Measurements from ENCODE around the gene ADAM12.
"Not testable (repeated sequence)": the region's sequence is repeated elsewhere in the genome, so short reads cannot be mapped to it uniquely, and the experiment has no call there.

Gene ADAM12

DNA sequence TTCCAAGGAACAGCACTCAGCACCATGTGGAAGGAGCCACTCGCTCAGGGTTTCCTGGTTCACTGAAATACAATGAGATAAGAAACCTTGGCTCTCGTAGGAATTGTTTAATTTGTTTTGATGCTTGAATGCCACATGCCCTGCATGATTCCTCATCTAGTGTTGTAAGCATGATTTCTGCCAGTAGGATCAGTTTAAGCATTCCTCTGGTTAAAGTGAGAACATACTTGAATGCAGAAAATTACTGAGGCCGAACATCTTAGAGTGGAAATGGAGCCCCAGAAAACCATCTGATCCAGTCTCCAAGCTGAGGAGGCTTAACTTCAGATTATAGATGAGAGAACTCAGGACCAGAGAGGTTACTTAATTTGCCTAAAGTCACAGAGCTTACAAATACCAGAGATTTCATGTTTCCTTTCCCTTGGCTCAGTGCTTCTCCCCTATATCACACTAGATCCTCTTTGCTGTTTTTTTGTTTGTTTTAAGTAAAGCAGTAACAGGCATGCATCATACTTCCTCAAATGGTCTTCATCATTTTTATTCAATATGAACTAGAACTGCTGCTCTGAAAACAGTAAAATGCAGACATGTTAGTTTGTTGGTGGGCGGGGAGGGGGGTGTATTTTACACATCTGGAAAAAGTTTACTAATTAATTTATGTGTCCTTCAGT, 125.1 kb downstream of the ADAM12 start:
- no peak for DNase-seq (ENCODE audit: low read depth in 3 of 3, low spot score in 1 of 3)

- DNase-seq (ENCODE audit: low read depth in 3 of 3, low spot score in 1 of 3): no peak
Measured at GRCh38 chr10:126262233-126262838, 125.9 kb downstream of the ADAM12 start.

- no peak for DNase-seq (ENCODE audit: low read depth in 3 of 3, low spot score in 1 of 3)
Measured at GRCh38 chr10:126259760-126260479, 128.4 kb downstream of the ADAM12 start.

- no peak for DNase-seq (ENCODE audit: low read depth in 3 of 3, low spot score in 1 of 3)
Measured at GRCh38 chr10:126256864-126257263, 131.4 kb downstream of the ADAM12 start.

DNA sequence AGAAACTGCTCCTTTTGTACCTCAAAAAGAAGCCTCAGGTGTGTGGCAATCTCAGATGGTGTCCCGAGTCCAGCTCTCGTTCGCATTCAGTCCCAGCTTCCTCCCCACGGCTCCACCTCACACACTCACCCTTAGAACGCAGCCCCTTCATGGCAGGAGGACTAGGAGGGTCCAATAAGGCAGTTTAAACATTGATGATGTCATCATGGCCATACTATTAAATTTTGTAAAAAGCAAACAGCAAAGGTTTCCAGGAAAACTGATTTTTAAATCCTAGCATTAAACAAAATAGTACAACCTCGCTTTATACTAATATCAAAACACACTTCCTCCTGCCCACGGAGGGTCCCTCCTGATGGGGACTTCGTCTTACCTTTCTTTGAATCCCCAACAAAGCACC, 133.0 kb downstream of the ADAM12 start:
- no peak for DNase-seq (ENCODE audit: low read depth in 3 of 3, low spot score in 1 of 3)

GRCh38 chr10:126253611-126253998, 134.7 kb downstream of the ADAM12 start:
- DNase-seq (ENCODE audit: low read depth in 3 of 3, low spot score in 1 of 3): no peak

GRCh38 chr10:126252884-126253610, 135.2 kb downstream of the ADAM12 start:
- DNase-seq (ENCODE audit: low read depth in 3 of 3, low spot score in 1 of 3): no peak

DNA sequence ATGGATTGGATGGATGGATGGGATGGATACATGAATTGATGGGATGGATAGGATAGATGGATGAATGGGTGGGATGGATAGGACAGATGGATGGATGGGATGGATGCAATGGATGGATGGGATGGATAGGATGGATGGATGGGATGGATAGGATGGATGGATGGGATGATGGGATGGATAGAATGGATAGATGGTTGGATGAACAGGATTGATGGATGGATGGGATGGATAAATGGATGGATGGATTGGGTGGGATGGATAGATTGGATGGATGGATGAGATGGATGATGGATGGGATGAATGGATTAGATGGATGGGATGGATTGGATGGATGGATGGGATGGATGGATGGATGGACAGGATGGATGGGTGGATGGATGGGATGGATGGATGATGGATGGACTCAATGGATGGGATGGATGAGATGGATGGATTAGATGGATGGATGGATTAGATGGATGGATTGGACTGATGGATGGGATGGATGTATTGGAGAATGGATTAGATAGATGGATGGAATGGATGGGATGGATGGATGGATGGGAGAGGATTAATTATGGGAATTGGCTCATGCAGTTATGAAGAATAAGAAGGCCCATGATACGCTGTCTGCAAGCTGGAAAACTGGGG, 136.4 kb downstream of the ADAM12 start:
- no peak for DNase-seq (ENCODE audit: low read depth in 3 of 3, low spot score in 1 of 3)

DNA sequence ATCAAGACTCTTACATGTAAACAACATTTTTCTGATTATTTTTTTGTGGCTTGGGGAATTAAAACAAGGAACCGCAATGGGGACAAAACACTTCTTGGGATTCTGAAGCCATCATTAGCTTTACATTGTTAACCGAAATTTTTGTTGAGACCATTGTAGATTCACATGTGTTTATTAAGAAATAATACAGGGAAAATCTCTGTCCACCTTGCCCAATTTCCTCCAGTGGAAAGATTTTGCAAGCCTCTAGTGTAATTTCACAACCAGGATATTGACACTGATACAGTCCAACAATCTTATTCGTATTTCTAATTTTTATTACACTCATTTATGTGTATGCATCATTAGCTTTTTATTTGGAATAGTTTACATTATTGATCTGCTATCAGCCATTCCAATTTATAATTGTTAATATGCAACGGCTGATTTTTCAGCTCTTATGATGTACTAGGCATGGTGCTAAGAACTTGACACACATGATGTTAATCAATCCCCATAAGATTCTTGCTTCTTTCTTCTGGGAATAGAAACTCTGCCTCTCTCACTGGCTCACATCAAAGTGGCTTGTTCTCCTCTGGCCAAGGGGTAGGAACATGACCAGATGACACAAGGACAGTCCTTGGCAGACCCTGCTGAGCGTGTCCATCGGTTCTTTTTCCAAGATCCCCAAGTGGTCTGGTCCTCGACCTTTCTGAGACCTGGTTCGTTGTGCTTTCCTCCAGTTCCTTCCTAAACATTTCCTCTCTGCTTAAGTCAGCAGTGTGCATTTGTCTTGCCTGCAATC, 137.6 kb downstream of the ADAM12 start:
- no peak for DNase-seq (ENCODE audit: low read depth in 3 of 3, low spot score in 1 of 3)

DNA sequence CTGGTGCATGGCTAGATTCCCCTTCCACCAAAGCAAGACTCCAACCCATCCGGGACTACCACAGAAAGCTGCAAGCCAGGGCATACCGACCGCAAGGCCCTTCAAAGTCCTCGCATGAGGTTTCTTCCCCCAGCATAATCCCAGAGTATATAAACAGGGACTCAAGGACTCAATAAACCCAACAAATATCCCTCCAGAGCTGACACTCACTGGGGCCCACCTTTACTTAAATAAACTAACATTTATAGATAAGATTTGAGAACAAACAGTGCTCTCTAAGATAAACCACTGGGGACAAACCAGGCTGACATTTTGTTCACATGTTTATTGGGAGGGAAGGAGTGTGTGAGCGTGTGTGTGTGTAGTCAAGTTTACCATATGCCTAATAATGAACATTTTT, 138.2 kb downstream of the ADAM12 start:
- DNase-seq (ENCODE audit: low read depth in 3 of 3, low spot score in 1 of 3): no peak

GRCh38 chr10:126247446-126247975, 140.8 kb downstream of the ADAM12 start:
- no peak for DNase-seq (ENCODE audit: low read depth in 3 of 3, low spot score in 1 of 3)

DNA sequence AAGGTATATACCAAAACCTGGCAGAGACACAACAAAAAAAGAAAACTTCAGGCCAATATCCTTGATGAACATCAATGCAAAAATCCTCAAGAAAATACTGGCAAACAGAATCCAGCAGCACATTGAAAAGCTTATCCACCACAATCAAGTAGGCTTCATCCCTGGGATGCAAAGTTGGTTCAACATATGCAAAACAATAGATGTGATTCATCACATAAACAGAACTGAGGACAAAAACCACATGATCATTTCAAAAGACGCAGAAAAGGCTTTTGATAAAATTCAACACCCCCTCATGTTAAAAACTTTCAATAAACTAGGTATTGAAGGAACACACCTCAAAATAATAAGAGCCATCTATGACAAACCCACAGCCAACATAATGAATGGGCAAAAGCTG, 141.9 kb downstream of the ADAM12 start:
- DNase-seq (ENCODE audit: low read depth in 3 of 3, low spot score in 1 of 3): not testable (repeated sequence)

DNA sequence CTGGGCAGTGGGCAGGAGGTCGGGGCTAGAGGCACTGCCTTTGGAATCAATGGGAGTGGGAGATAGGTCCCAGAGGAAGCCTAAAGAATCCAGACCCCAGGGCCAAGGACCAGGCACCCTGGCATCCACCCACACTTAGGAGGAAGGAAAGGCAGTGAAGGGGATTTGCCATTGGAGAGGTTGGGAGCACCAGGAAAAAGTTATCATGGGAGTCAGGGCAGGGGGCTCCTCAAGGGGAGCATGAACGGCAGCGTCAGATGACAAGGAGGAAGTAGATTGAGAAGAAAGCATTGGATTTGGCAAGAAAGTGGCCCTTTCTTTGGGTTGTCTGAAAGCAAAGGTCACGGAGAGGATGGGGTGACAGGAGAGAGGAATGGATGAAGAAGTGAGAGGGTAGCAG, 142.8 kb downstream of the ADAM12 start:
- DNase-seq (ENCODE audit: low read depth in 3 of 3, low spot score in 1 of 3): no peak

DNA sequence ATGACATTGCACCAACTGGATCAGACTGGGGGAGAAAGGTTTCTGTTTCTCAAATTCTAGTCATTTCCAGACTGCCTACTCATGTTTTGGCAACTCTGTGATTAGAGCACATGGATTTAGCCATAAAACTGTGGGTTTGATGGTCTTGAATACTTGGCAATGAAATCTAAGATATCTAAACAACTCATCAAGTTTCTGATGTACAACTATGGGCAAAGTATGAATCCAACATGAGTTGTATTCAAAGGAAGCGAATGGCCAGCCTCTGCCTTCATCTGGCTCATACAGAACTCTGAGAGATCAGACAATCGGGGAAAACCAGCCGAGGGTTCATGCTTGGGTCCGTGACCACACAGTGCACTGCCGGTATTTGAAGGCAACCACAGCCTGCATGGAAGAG, 144.3 kb downstream of the ADAM12 start:
- DNase-seq (ENCODE audit: low read depth in 3 of 3, low spot score in 1 of 3): no peak

DNA sequence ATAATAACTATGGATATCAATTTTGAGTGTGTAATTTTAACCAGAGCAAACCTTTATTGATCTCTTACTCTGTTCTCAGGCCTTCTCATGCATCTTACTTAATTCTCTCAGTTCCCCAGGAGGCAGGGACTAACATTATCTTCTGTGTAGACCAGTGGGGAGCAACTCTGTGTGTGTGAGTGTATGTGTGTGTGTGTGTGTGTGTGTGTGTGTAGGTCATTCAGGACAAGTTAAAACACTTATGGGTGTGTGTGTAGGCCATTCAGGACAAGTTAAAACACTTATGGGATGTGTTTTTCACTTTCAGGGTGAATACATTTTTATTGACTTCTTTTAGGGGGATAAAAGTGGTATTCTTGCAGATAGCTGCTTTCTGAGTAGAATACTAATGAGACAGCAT, 145.0 kb downstream of the ADAM12 start:
- no peak for DNase-seq (ENCODE audit: low read depth in 3 of 3, low spot score in 1 of 3)

DNA sequence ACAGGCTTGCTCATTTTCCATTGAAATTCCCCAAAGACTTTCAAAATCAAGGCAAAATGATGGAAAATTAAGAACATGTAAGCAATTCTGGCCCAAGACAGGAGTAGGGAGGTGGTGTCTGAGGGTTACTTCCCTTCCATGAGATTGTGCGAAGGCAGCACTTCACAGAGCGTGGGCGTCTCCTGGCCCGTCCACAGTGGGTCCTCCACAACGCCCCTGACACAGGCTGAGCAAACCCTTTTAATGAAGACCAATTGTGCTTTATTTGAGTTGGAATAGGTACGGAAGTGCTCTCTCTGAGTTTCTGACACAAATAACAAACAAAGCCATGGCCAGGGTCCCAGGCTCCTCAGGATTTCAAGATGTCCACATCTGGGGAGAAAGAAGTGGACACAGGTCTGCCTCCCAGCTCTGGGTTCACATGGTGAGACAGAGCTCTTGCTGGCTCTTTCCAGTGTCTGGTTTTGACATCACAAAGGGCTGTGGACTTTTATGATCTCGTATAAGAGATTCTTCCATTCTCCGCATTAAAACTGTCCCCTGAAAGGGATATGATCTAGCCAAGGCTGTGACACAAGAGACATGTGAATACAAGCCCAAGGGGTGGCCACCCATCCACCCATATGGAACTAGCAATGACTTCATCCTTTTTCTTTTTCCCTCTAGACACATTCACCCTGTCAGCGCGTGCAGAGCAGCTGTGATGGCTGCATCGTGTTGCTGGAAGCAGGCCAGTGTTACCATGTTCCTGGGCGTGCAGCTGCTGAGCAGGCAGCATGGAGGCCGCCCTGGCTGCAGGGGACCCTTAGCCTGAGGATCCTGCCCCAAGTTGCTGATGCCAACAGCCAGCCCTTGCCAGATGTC, 145.6 kb downstream of the ADAM12 start:
- no peak for DNase-seq (ENCODE audit: low read depth in 3 of 3, low spot score in 1 of 3)

GRCh38 chr10:126240483-126240882, 147.8 kb downstream of the ADAM12 start:
- DNase-seq (ENCODE audit: low read depth in 3 of 3, low spot score in 1 of 3): no peak

- DNase-seq (ENCODE audit: low read depth in 3 of 3, low spot score in 1 of 3): no peak
Measured at GRCh38 chr10:126239844-126240243, 148.4 kb downstream of the ADAM12 start.
